Limb (tissue), 2 donors: ENCODE measurements around the gene STARD5.

Experiments used
- DNase-seq, 2 donors: peaks; one replicate each; pipeline ENCODE4 v3.0.0-alpha.2; 2016; ENCODE audit errors: extremely low spot score in 2 of 2

Gene STARD5

GRCh38 chr15:81294516-81294880 is 29.4 kb downstream of the STARD5 start:
- no peak for DNase-seq

GRCh38 chr15:81293728-81294515 is 30.0 kb downstream of the STARD5 start:
- DNase-seq = no peak

- DNase-seq = no peak
These were observed 31.4 kb downstream of the STARD5 start for GRCh38 chr15:81292523-81293001.

GRCh38 chr15:81291916-81292522 is 31.9 kb downstream of the STARD5 start:
- DNase-seq = no peak

- DNase-seq = no peak
These were observed 34.0 kb downstream of the STARD5 start for GRCh38 chr15:81289910-81290309.

- DNase-seq = no peak
These were observed 35.3 kb downstream of the STARD5 start for GRCh38 chr15:81288616-81289015.

GRCh38 chr15:81288040-81288439 is 35.9 kb downstream of the STARD5 start:
- DNase-seq = no peak

- no peak for DNase-seq
These were observed 37.3 kb downstream of the STARD5 start for GRCh38 chr15:81286621-81287121.

GRCh38 chr15:81285461-81285860 is 38.5 kb downstream of the STARD5 start:
- DNase-seq = no peak

GRCh38 chr15:81284256-81285031 is 39.5 kb downstream of the STARD5 start:
- DNase-seq = no peak

GRCh38 chr15:81282911-81283310 is 41.0 kb downstream of the STARD5 start:
- DNase-seq = no peak

- no peak for DNase-seq
These were observed 41.4 kb downstream of the STARD5 start for GRCh38 chr15:81282606-81282895.

- DNase-seq = no peak
These were observed 42.0 kb downstream of the STARD5 start for GRCh38 chr15:81281766-81282605.

- no peak for DNase-seq
These were observed 42.5 kb downstream of the STARD5 start for GRCh38 chr15:81281456-81281735.

GRCh38 chr15:81280696-81281455 is 43.1 kb downstream of the STARD5 start:
- DNase-seq = no peak

- DNase-seq = no peak
These were observed 44.1 kb downstream of the STARD5 start for GRCh38 chr15:81279621-81280485.

- DNase-seq = no peak
These were observed 45.5 kb downstream of the STARD5 start for GRCh38 chr15:81278306-81279029.

GRCh38 chr15:81277851-81278250 is 46.1 kb downstream of the STARD5 start:
- DNase-seq = no peak

- DNase-seq = no peak
These were observed 47.0 kb downstream of the STARD5 start for GRCh38 chr15:81276967-81277366.
